HuH-7 (cell line): ENCODE measurements around the gene NR6A1.

Experiments used
- DNase-seq: peaks from one replicate; pipeline ENCODE4 v3.0.0; 2011; ENCODE audit warnings: low spot score

NR6A1 gene

DNA sequence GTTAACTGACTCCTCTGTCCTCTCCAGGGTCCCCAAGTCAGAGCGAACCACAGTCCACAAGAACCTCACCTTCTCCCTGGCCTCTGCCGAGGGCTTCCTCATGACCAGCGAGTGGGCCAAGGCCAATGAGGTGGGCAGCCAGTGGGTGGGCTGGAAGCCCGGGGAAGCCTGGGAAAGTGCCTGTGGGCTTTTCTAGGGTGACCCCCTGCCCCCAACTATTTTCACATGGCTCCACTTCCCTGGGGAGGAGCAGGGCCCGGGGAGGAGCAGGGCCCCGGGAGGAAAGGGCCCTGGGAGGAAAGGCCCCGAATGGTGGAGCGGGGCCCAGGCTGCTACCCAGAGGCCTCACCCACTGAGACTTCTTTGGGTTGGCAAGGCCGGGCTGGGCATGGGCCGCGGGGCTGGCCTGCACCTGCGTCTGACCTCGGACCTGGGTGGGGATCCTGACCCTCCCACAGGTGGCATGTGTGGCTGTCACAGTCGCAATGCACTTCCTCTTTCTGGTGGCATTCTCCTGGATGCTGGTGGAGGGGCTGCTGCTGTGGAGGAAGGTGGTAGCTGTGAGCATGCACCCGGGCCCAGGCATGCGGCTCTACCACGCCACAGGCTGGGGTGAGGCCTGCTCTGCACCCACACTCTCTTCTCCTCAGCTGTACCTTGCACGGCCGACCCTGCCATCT is 302.9 kb downstream of the NR6A1 start:
- no peak for DNase-seq

- no peak for DNase-seq
Measured at GRCh38 chr9:124467410-124468060, 303.6 kb downstream of the NR6A1 start.
